Astrocyte (in vitro differentiated cells and primary cell): ENCODE measurements around the gene CLDN6. TPM values are rescaled to one million over a fixed set of nuclear protein-coding genes. Genes with fewer than 3 reads are reported as not detected.
A peak's percentile ranks its signal among the peaks of the same experiment; 100 is the strongest.

Experiments
- DNase-seq: peaks from one replicate; pipeline ENCODE4 v3.0.0-alpha.2; 2010; ENCODE audit warnings: low read depth
- FAIRE-seq: peaks from 2 replicates; lab custom pipeline; 2011; peaks lifted over from hg19 to GRCh38; lab: Jason Lieb, UNC
- H2AFZ ChIP-seq: 2 replicates; pipeline ENCODE4 v1.6.0; 2012; ENCODE audit warnings: low read depth, low read length, inconsistent platforms
- H3K27ac ChIP-seq: 2 replicates; pipeline ENCODE4 v1.5.1; 2011; ENCODE audit warnings: low read depth, low read length, inconsistent platforms
- H3K27me3 ChIP-seq: 2 replicates; pipeline ENCODE4 v1.6.0; 2011; ENCODE audit warnings: low read length, inconsistent platforms; ENCODE audit not compliant: insufficient read depth
- H3K36me3 ChIP-seq: 2 replicates; pipeline ENCODE4 v1.5.1; 2011; ENCODE audit warnings: low read length, inconsistent platforms; ENCODE audit not compliant: insufficient read depth
- H3K4me1 ChIP-seq: 2 replicates; pipeline ENCODE4 v1.5.1; 2011; ENCODE audit warnings: low read length, inconsistent platforms; ENCODE audit not compliant: insufficient read depth
- H3K4me2 ChIP-seq: 2 replicates; pipeline ENCODE4 v1.6.0; 2012; ENCODE audit warnings: low read length, inconsistent platforms
- H3K4me3 ChIP-seq: 2 replicates; pipeline ENCODE4 v1.5.1; 2011; ENCODE audit warnings: low read depth, mild to moderate bottlenecking, low read length, inconsistent platforms; ENCODE audit not compliant: insufficient read depth
- H3K79me2 ChIP-seq: 2 replicates; pipeline ENCODE4 v1.6.0; 2012; ENCODE audit warnings: mild to moderate bottlenecking, low read length, inconsistent platforms; ENCODE audit not compliant: insufficient read depth
- H3K9ac ChIP-seq: 2 replicates; pipeline ENCODE4 v1.6.0; 2012; ENCODE audit warnings: mild to moderate bottlenecking, low read length, inconsistent platforms
- H3K9me3 ChIP-seq: 2 replicates; pipeline ENCODE4 v1.5.1; 2012; ENCODE audit warnings: low read depth, mild to moderate bottlenecking, low read length, inconsistent platforms; ENCODE audit not compliant: insufficient read depth
- H4K20me1 ChIP-seq: 2 replicates; pipeline ENCODE4 v1.6.0; 2012; ENCODE audit warnings: low read length, inconsistent platforms; ENCODE audit not compliant: insufficient read depth
- H3K27ac Mint-ChIP-seq: one replicate; pipeline ENCODE4 v1.8.0; 2021; ENCODE audit warnings: mild to moderate bottlenecking, mixed read lengths; ENCODE audit not compliant: unreplicated experiment
- H3K27me3 Mint-ChIP-seq: one replicate; pipeline ENCODE4 v1.8.0; 2021; ENCODE audit warnings: low read depth, mixed read lengths; ENCODE audit not compliant: unreplicated experiment
- H3K36me3 Mint-ChIP-seq: one replicate; pipeline ENCODE4 v1.8.0; 2021; ENCODE audit warnings: low read depth, mixed read lengths; ENCODE audit not compliant: unreplicated experiment
- H3K4me1 Mint-ChIP-seq: one replicate; pipeline ENCODE4 v1.8.0; 2021; ENCODE audit warnings: low read depth, mixed read lengths; ENCODE audit not compliant: unreplicated experiment
- H3K4me3 Mint-ChIP-seq: one replicate; pipeline ENCODE4 v1.8.0; 2021; ENCODE audit warnings: mild to moderate bottlenecking, moderate library complexity, mixed read lengths; ENCODE audit not compliant: unreplicated experiment
- H3K9me3 Mint-ChIP-seq: one replicate; pipeline ENCODE4 v1.8.0; 2021; ENCODE audit warnings: mild to moderate bottlenecking, mixed read lengths; ENCODE audit not compliant: unreplicated experiment
- EZH2 ChIP-seq: IDR thresholded peaks from 2 replicates; pipeline ENCODE4 v1.6.1; 2012; ENCODE audit warnings: mild to moderate bottlenecking, low read length, inconsistent platforms; ENCODE audit not compliant: insufficient read depth
- total RNA-seq: library from RNA; stranded (reverse); gene quantifications from 2 replicates; pipeline ENCODE4 v1.2.1, GENCODE V29; 2021
- TF ChIP-seq, protein P1 (sequence below): IDR thresholded peaks from 2 replicates; pipeline ENCODE4 v1.5.1; 2011; ENCODE audit warnings: low read depth, mild to moderate bottlenecking, inconsistent platforms, low read length, moderate library complexity; ENCODE audit not compliant: insufficient read depth

CLDN6 gene
- total RNA-seq, 1 donor from 2014 or later: 584 TPM

DNA sequence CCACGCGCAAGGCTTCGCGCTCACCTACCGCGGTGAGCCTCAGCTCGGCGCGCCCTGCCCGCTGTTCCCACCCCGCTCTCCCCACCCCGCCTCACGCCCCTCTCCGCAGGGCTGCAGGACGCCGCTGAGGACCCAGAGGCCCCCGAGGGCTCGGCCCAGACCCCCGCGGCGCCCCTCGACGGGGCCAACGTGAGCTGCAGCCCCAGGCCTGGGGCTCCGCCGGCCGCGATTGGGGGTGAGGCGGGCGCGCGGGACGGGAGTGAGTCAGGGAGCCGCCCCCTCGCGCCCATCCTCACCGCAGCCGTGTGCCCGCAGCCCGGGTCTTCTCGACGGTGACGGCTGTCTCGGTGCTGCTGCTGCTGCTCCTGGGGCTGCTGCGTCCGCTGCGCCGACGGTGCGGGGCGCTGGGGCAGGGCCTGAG, 50.8 kb downstream of the CLDN6 start:
- H3K4me2 ChIP-seq: peak overlapping the region; percentile 44
- H3K4me1 Mint-ChIP-seq: no peaks in the 10 kb centered on the region
- peaks cover 14% of the 10 kb centered on the region for H3K27me3 Mint-ChIP-seq
- no peak overlapping the region for H3K27ac ChIP-seq
- TF ChIP-seq, protein P1, sequence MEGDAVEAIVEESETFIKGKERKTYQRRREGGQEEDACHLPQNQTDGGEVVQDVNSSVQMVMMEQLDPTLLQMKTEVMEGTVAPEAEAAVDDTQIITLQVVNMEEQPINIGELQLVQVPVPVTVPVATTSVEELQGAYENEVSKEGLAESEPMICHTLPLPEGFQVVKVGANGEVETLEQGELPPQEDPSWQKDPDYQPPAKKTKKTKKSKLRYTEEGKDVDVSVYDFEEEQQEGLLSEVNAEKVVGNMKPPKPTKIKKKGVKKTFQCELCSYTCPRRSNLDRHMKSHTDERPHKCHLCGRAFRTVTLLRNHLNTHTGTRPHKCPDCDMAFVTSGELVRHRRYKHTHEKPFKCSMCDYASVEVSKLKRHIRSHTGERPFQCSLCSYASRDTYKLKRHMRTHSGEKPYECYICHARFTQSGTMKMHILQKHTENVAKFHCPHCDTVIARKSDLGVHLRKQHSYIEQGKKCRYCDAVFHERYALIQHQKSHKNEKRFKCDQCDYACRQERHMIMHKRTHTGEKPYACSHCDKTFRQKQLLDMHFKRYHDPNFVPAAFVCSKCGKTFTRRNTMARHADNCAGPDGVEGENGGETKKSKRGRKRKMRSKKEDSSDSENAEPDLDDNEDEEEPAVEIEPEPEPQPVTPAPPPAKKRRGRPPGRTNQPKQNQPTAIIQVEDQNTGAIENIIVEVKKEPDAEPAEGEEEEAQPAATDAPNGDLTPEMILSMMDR: no peak
- TF ChIP-seq EZH2: peak; percentile 78
- H3K27ac Mint-ChIP-seq: no peak overlapping the region
- no peak for DNase-seq
- no peaks in the 10 kb centered on the region for H3K9me3 ChIP-seq
- no peaks in the 10 kb centered on the region for H3K9me3 Mint-ChIP-seq
- no peak overlapping the region for H3K4me3 ChIP-seq
- H3K27me3 ChIP-seq: peaks cover 42% of the 10 kb centered on the region
- no peak overlapping the region for H3K4me3 Mint-ChIP-seq
- no peaks in the 10 kb centered on the region for H3K36me3 ChIP-seq
- H4K20me1 ChIP-seq: peaks cover 21% of the 10 kb centered on the region
- no peaks in the 10 kb centered on the region for H3K79me2 ChIP-seq
- no peak for FAIRE-seq
- no peak overlapping the region for H2AFZ ChIP-seq
- H3K36me3 Mint-ChIP-seq: peaks cover 6% of the 10 kb centered on the region
- peaks cover 17% of the 10 kb centered on the region for H3K4me1 ChIP-seq
- no peak overlapping the region for H3K9ac ChIP-seq

DNA sequence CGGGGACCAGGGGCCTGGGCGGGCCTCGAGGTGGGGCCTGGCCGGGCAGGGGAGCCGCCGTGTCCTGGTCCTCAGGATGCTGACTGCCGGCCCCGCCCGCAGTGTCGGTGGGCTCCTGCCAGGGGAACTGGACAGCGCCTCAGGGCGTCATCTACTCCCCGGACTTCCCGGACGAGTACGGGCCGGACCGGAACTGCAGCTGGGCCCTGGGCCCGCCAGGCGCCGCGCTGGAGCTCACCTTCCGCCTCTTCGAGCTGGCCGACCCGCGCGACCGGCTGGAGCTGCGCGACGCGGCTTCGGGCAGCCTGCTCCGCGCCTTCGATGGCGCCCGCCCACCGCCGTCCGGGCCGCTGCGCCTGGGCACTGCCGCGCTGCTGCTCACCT, 51.2 kb downstream of the CLDN6 start:
- peak overlapping the region; percentile 44 for H3K4me2 ChIP-seq
- no peak overlapping the region for H3K27ac ChIP-seq
- Mint-ChIP-seq H3K4me1 (no peaks in the 10 kb centered on the region), H3K4me3 (no peak overlapping the region), H3K27ac (no peak overlapping the region), H3K9me3 (no peaks in the 10 kb centered on the region), H3K27me3 (peaks cover 11% of the 10 kb centered on the region), H3K36me3 (peaks cover 6% of the 10 kb centered on the region)
- no peak for DNase-seq
- TF ChIP-seq, protein P1: no peak
- TF ChIP-seq EZH2: peak; percentile 97
- H3K4me3 ChIP-seq: no peak overlapping the region
- no peak overlapping the region for H2AFZ ChIP-seq
- no peak for FAIRE-seq
- peaks cover 17% of the 10 kb centered on the region for H3K4me1 ChIP-seq
- peaks cover 18% of the 10 kb centered on the region for H4K20me1 ChIP-seq
- H3K9me3 ChIP-seq: no peaks in the 10 kb centered on the region
- no peaks in the 10 kb centered on the region for H3K36me3 ChIP-seq
- H3K9ac ChIP-seq: no peak overlapping the region
- H3K79me2 ChIP-seq: no peaks in the 10 kb centered on the region
- peaks cover 47% of the 10 kb centered on the region for H3K27me3 ChIP-seq

DNA sequence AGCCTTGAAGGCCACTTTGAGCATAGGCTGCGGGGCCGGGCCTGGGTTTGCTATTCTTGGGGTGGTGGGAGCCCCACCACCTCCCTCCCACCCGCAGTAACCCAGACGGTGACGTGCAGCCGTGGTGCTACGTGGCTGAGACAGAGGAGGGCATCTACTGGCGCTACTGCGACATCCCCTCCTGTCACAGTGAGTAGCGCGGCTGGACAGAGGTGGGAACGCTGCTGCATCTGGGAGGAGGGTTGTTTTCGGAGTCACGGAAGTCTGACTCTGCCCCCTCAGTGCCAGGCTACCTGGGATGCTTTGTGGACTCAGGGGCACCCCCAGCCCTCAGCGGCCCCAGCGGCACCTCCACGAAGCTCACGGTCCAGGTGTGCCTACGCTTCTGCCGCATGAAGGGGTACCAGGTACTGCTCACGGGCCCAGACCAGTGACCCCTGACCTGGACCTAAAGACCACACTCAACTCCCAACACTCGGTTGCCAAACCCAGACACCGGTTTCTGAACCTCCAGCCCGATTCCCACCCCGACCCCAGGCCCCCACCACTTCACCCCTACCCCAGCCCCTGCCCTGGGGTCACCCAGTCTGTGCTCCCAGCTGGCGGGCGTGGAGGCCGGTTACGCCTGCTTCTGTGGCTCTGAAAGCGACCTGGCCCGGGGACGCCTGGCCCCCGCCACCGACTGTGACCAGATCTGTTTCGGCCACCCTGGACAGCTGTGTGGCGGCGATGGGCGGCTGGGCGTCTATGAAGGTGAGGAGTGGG, 51.8 kb downstream of the CLDN6 start:
- peak overlapping the region; percentile 44 for H3K4me2 ChIP-seq
- H3K9me3 ChIP-seq: no peaks in the 10 kb centered on the region
- H3K79me2 ChIP-seq: no peaks in the 10 kb centered on the region
- H3K36me3 Mint-ChIP-seq: peaks cover 6% of the 10 kb centered on the region
- no peaks in the 10 kb centered on the region for H3K9me3 Mint-ChIP-seq
- H3K4me3 ChIP-seq: no peak overlapping the region
- H3K9ac ChIP-seq: no peak overlapping the region
- H3K4me1 ChIP-seq: peaks cover 17% of the 10 kb centered on the region
- no peak for DNase-seq
- H3K36me3 ChIP-seq: no peaks in the 10 kb centered on the region
- no peak overlapping the region for H3K27ac Mint-ChIP-seq
- no peak overlapping the region for H3K27ac ChIP-seq
- H4K20me1 ChIP-seq: peaks cover 15% of the 10 kb centered on the region
- no peaks in the 10 kb centered on the region for H3K4me1 Mint-ChIP-seq
- peaks cover 13% of the 10 kb centered on the region for H3K27me3 Mint-ChIP-seq
- FAIRE-seq: no peak
- peaks cover 48% of the 10 kb centered on the region for H3K27me3 ChIP-seq
- H3K4me3 Mint-ChIP-seq: no peak overlapping the region
- no peak overlapping the region for H2AFZ ChIP-seq
- no peak for TF ChIP-seq EZH2
- TF ChIP-seq, protein P1: no peak
